Measurements from ENCODE around the gene NACC1.
A peak's percentile ranks its signal among the peaks of the same experiment; 100 is the strongest.

The NACC1 gene

DNA sequence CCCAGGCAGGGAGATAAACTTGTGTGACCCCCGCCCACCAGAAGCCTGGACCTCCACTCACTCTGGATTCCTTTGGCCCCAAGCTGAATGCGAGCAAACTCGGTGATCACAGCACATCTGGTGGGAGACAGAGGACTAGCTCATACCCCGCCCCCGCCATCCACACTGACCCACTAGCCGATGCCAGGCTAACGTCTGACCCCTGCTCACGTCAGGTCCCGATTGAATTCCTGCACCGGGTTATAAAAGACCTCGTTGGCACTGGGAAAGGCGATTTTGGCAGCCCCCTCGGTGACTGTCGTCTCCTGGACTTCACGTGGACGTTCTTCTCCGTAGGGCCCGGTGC lies 2.2 kb upstream of the NACC1 start:
- TF ChIP-seq GATA1 (IDR thresholded peaks at IDR 0.05; ENCODE audit: low read depth, low read length), result no peak
- TF ChIP-seq POLR2A (IDR thresholded peaks at IDR 0.05; ENCODE audit: low read length), result no peak
- no peak for DNase-seq

GRCh38 chr19:13116282-13117175 lies 1.5 kb upstream of the NACC1 start, which contains the start of gene TRMT1:
Gene TRMT1, minus strand, starts transcription at chr19:13116740. Its CDS starts 341 bp downstream, at chr19:13116399.
- TF ChIP-seq GATA1 (IDR thresholded peaks at IDR 0.05; ENCODE audit: low read depth, low read length) (no peak), POLR2A (IDR thresholded peaks at IDR 0.05; ENCODE audit: low read length) (no peak)
- peak; percentile 93 to 94 for DNase-seq

- TF ChIP-seq GATA1 (IDR thresholded peaks at IDR 0.05; ENCODE audit: low read depth, low read length) (no peak), POLR2A (IDR thresholded peaks at IDR 0.05; ENCODE audit: low read length) (no peak)
- DNase-seq, result peak in 1 of 2 experiments; percentile 64
Observed at GRCh38 chr19:13117176-13117771, 790 bp upstream of the NACC1 start.

GRCh38 chr19:13118424-13119193 lies 545 bp downstream of the NACC1 start:
- peak; percentile 68 to 70 for DNase-seq
- TF ChIP-seq POLR2A (IDR thresholded peaks at IDR 0.05; ENCODE audit: low read length), result no peak
- no peak for TF ChIP-seq GATA1 (IDR thresholded peaks at IDR 0.05; ENCODE audit: low read depth, low read length)

GRCh38 chr19:13119627-13120026 lies 1.6 kb downstream of the NACC1 start:
- no peak for DNase-seq
- TF ChIP-seq GATA1 (IDR thresholded peaks at IDR 0.05; ENCODE audit: low read depth, low read length), result no peak
- TF ChIP-seq POLR2A (IDR thresholded peaks at IDR 0.05; ENCODE audit: low read length), result no peak

- TF ChIP-seq POLR2A (IDR thresholded peaks at IDR 0.05; ENCODE audit: low read length), result no peak
- no peak for TF ChIP-seq GATA1 (IDR thresholded peaks at IDR 0.05; ENCODE audit: low read depth, low read length)
- DNase-seq, result no peak
Observed at GRCh38 chr19:13120031-13120430, 2.0 kb downstream of the NACC1 start.

GRCh38 chr19:13120817-13121216 lies 2.8 kb downstream of the NACC1 start:
- no peak for TF ChIP-seq GATA1 (IDR thresholded peaks at IDR 0.05; ENCODE audit: low read depth, low read length)
- TF ChIP-seq POLR2A (IDR thresholded peaks at IDR 0.05; ENCODE audit: low read length), result no peak
- DNase-seq, result no peak

DNA sequence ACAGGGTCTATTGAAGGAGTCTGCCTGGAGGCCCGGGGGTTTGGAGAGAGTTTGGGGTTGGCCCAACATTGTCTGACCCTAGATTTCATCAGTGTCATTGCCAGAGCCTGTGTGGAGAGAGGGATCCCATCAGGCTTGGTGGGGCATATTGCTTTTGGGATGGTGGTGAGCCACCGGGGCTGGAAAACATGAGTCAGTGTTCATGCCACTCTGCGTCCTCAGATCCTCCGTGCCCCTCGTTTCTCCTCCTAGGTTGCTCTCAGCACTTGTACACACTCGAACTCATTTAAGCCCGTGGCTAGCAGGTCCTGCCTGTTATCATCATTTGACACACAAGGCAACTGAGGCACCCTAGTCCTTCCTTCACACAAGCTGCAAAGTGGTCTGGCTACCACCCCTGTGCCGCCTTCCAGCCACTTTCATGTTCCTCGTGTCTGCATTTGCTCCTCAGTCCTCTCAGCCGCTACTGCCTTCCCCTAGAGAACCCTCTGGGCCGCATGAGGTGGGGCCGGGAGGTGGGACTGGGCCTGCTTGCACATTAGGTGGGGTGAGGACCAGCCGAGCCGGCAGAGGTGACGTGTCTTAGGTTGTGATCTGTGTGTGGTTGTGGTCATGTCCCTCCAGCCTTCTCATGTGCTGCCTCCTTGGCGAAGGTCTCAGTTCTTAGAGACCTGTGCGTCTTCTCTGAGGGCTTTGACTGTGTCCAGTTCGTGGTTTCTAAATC lies 3.6 kb downstream of the NACC1 start:
- no peak for TF ChIP-seq POLR2A (IDR thresholded peaks at IDR 0.05; ENCODE audit: low read length)
- TF ChIP-seq GATA1 (IDR thresholded peaks at IDR 0.05; ENCODE audit: low read depth, low read length), result no peak
- DNase-seq, result no peak

GRCh38 chr19:13122275-13122878 lies 4.3 kb downstream of the NACC1 start:
- TF ChIP-seq POLR2A (IDR thresholded peaks at IDR 0.05; ENCODE audit: low read length) (no peak), GATA1 (IDR thresholded peaks at IDR 0.05; ENCODE audit: low read depth, low read length) (no peak)
- no peak for DNase-seq

DNA sequence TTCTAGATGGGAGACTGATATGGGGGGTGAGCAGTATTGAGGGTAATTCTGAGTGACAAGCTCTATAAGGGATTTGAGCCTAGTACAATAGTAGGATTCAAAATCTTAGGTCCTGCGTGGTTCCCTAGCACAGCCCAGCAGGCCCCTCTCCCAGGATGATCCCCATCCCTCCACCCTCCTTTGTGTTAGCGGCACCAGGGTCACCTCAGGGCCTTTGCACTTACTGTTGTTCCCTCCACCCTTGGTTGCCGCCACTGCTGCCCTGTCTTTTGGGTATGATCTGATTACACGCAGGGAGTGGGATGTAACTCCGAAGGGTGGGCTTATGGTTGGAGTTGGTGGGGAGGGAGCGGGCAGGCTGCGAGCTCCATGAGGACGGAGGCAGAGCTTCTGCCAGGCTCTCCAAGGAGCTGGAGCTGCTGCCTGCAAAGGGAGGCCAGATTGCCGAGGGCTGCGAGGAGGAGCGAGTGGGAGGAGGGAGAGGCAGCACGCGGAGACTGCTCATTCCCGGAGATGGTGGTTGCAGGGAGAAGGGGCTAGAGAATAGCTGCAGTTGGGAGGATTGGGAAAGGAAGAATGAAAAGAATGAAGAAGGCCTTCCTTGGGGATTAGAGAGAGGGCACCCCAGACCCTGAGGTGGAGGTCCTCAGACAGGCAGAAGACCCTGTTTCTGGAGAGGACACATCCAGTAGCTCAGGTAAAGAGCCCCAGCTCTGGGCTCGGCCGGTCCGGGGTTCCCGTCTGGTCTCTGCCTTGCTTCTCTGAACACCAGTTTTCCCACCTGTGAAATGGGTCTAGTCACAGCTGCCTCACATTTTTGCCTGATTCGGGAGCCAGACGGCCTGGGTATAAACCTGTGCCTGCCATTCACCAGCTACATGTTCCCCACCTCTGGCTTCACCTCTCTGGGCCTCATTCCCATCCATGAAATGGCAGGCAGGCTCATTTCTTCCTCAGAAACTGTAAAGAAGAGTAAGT lies 5.2 kb downstream of the NACC1 start:
- TF ChIP-seq POLR2A (IDR thresholded peaks at IDR 0.05; ENCODE audit: low read length) (no peak), GATA1 (IDR thresholded peaks at IDR 0.05; ENCODE audit: low read depth, low read length) (no peak)
- no peak for DNase-seq

DNA sequence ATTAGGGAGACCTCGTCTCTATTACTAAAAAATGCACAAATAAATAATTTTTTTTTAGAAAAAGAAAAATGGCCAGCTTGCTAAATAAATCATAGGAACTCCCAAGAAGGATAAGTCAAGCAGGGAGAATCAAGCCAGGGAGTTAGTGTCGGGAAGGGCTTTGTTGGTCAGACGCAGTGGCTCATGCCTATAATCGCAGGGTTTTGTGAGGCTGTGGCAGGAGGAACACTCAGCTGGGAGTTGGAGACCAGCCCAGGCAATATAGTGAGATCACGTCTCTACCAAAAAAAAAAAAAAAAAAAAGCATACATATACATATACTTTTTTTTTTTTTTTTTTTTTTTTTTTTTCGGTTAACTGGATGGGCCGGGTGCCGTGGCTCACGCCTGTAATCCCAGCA lies 9.0 kb downstream of the NACC1 start:
- no peak for DNase-seq
- TF ChIP-seq POLR2A (IDR thresholded peaks at IDR 0.05; ENCODE audit: low read length) (no peak), GATA1 (IDR thresholded peaks at IDR 0.05; ENCODE audit: low read depth, low read length) (no peak)
